Common myeloid progenitor, CD34-positive (primary cell): Measurements from ENCODE around the gene CST3.

Experiments used
- CTCF ChIA-PET: fragments of 350-600 bp; sonication (Branson Sonifier 250); formaldehyde crosslinking; loops from one replicate; lab custom pipeline; 2021; ENCODE audit warnings: antibody characterized with exemption; lab: Charles Lee
- POLR2A ChIA-PET: fragments of 350-600 bp; sonication (Branson Sonifier 250); formaldehyde crosslinking; loops from one replicate; lab custom pipeline; 2021; ENCODE audit warnings: antibody characterized with exemption; lab: Charles Lee
- DNase-seq, 3 donors: peaks; one replicate each; pipeline versions ENCODE4 v3.0.0 to v3.0.0-alpha.2; 2013
- H3K27ac ChIP-seq, 2 experiments: 1 replicate in 1 of 2; 2 replicates in 1 of 2; pipeline ENCODE4 v1.7.0; 2013; ENCODE audit warnings: inconsistent platforms in 2 of 2, low read length in 2 of 2, mild to moderate bottlenecking in 2 of 2, low read depth in 1 of 2, moderate library complexity in 1 of 2; ENCODE audit not compliant: severe bottlenecking in 2 of 2, insufficient read depth in 1 of 2, poor library complexity in 1 of 2
- H3K27me3 ChIP-seq, 5 experiments: replicated peaks in 2 of 5; 1 replicate in 3 of 5; 2 replicates in 2 of 5; pipeline versions ENCODE4 v1.6.1 to v1.7.0; 2013; ENCODE audit warnings: low read length in 4 of 5, mild to moderate bottlenecking in 2 of 5, moderate library complexity in 2 of 5, inconsistent platforms in 1 of 5; ENCODE audit not compliant: insufficient read depth in 5 of 5, control insufficient read depth in 4 of 5
- H3K36me3 ChIP-seq, 4 experiments: 1 replicate in 2 of 4; 2 replicates in 2 of 4; pipeline versions ENCODE4 v1.6.1 to v1.7.0; 2013; ENCODE audit warnings: low read length in 3 of 4, control low read depth in 1 of 4, mild to moderate bottlenecking in 1 of 4; ENCODE audit not compliant: control insufficient read depth in 4 of 4, insufficient read depth in 4 of 4
- H3K4me1 ChIP-seq, 4 experiments: 1 replicate in 3 of 4; 2 replicates in 1 of 4; pipeline versions ENCODE4 v1.6.1 to v1.7.1; 2013; ENCODE audit warnings: low read length in 3 of 4, mild to moderate bottlenecking in 3 of 4, control low read depth in 1 of 4, inconsistent platforms in 1 of 4, moderate library complexity in 1 of 4; ENCODE audit not compliant: control insufficient read depth in 4 of 4, insufficient read depth in 4 of 4; ENCODE audit errors: control extremely low read depth in 1 of 4
- H3K4me3 ChIP-seq, 7 experiments: 1 replicate in 4 of 7; 2 replicates in 3 of 7; pipeline versions ENCODE4 v1.5.1 to v1.7.0; 2013; ENCODE audit warnings: mild to moderate bottlenecking in 7 of 7, low read length in 6 of 7, moderate library complexity in 6 of 7, inconsistent platforms in 2 of 7, low read depth in 2 of 7, control low read depth in 1 of 7; ENCODE audit not compliant: insufficient read depth in 4 of 7, control insufficient read depth in 1 of 7; ENCODE audit errors: extremely low read depth in 1 of 7
- H3K9me3 ChIP-seq, 5 experiments: 1 replicate in 4 of 5; 2 replicates in 1 of 5; pipeline versions ENCODE4 v1.6.1 to v1.7.1; 2013; ENCODE audit warnings: low read length in 4 of 5, mild to moderate bottlenecking in 2 of 5, inconsistent platforms in 1 of 5, low read depth in 1 of 5, moderate library complexity in 1 of 5; ENCODE audit not compliant: control insufficient read depth in 4 of 5, insufficient read depth in 2 of 5; ENCODE audit errors: control extremely low read depth in 1 of 5
- WGBS: methylation state at CpG from one replicate; pipeline ENCODE4 v1.1.5; 2013; ENCODE audit not compliant: insufficient coverage; 5-methylcytosine and 5-hydroxymethylcytosine counted together

Gene CST3

DNA sequence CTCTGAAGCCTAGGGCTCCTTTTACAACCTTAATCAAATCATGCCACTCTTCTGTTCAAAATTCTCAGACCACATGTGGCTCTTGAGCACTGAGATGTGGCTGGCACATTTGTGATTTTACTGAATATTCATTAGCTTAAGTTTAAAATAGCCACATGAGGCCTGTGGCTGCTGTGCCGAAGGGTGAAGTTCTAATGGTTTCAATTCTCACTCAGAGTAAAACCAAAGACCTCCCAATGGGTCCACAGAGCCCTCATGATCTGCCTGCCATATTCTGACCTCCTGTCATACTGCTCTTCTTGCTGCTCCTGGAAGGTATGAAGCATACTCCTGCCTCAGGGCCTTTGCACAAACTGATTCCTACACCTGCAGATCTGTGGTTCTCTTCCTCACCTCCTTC, 7.8 kb upstream of the CST3 start:
- H3K27ac ChIP-seq: no peak overlapping the region
- CTCF ChIA-PET: no interaction called here
- no peaks in the 10 kb centered on the region for H3K9me3 ChIP-seq

GRCh38 chr20:23644164-23644563, 6.4 kb upstream of the CST3 start:
- Histone ChIP-seq H3K36me3 (no peaks in the 10 kb centered on the region), H3K27ac (no peak overlapping the region), H3K4me1 (peaks cover 4 to 54% (median 21%) of the 10 kb centered on the region in 4 experiments), H3K27me3 (no peaks in the 10 kb centered on the region), H3K9me3 (no peaks in the 10 kb centered on the region), H3K4me3 (no peak overlapping the region)
- ChIA-PET CTCF (no interaction called here), POLR2A (no interaction called here)
- peak in 1 of 3 donors; percentile 34 for DNase-seq
- 97% methylated on average over 7 of the region's 7 CpGs for WGBS

More for the DNA sequence above, 7.8 kb upstream of the CST3 start:
- 67% methylated on average over 1 of the region's 1 CpG for WGBS
- Histone ChIP-seq H3K4me3 (no peak overlapping the region), H3K36me3 (no peaks in the 10 kb centered on the region), H3K4me1 (peaks cover 4 to 41% (median 20%) of the 10 kb centered on the region in 4 experiments), H3K27me3 (no peaks in the 10 kb centered on the region)
- POLR2A ChIA-PET: no interaction called here
- DNase-seq: no peak

DNA sequence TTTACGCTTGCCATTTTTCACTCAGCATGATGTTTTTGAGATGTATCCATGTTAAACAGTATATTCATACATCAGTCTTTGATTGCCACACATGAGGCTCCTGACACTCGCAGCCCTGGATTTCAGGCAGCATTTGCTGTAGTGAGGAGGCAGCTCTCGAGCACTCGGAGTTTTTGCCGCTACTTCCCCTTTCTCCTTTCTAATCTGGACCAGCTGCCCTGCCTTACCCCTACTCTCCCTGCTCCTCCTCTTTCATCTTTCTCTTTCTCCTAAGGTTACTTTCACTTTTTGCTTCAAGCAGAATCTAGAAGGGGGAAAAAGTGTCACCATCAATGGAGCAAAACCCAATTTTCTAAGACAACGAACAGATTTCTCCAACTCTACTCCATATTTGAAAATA, 5.9 kb upstream of the CST3 start:
- no peaks in the 10 kb centered on the region for H3K36me3 ChIP-seq
- peaks cover 4 to 59% (median 21%) of the 10 kb centered on the region in 4 experiments for H3K4me1 ChIP-seq
- H3K4me3 ChIP-seq: no peak overlapping the region
- H3K9me3 ChIP-seq: no peaks in the 10 kb centered on the region
- CTCF ChIA-PET: no interaction called here
- no peak overlapping the region for H3K27ac ChIP-seq
- peak; percentile 25 to 80 (median 73) for DNase-seq
- WGBS: 7% methylated on average over 3 of the region's 6 CpGs
- POLR2A ChIA-PET: no interaction called here
- no peaks in the 10 kb centered on the region for H3K27me3 ChIP-seq

- no peak overlapping the region for H3K4me3 ChIP-seq
- H3K27ac ChIP-seq: no peak overlapping the region
- DNase-seq: no peak
- no peaks in the 10 kb centered on the region for H3K36me3 ChIP-seq
- H3K27me3 ChIP-seq: no peaks in the 10 kb centered on the region
- no peaks in the 10 kb centered on the region for H3K9me3 ChIP-seq
- H3K4me1 ChIP-seq: peaks cover 4 to 62% (median 29%) of the 10 kb centered on the region in 4 experiments
- CTCF ChIA-PET: no interaction called here
- WGBS: 85% methylated on average over 12 of the region's 12 CpGs
- POLR2A ChIA-PET: no interaction called here
Observed at GRCh38 chr20:23641936-23642751, 4.4 kb upstream of the CST3 start.

DNA sequence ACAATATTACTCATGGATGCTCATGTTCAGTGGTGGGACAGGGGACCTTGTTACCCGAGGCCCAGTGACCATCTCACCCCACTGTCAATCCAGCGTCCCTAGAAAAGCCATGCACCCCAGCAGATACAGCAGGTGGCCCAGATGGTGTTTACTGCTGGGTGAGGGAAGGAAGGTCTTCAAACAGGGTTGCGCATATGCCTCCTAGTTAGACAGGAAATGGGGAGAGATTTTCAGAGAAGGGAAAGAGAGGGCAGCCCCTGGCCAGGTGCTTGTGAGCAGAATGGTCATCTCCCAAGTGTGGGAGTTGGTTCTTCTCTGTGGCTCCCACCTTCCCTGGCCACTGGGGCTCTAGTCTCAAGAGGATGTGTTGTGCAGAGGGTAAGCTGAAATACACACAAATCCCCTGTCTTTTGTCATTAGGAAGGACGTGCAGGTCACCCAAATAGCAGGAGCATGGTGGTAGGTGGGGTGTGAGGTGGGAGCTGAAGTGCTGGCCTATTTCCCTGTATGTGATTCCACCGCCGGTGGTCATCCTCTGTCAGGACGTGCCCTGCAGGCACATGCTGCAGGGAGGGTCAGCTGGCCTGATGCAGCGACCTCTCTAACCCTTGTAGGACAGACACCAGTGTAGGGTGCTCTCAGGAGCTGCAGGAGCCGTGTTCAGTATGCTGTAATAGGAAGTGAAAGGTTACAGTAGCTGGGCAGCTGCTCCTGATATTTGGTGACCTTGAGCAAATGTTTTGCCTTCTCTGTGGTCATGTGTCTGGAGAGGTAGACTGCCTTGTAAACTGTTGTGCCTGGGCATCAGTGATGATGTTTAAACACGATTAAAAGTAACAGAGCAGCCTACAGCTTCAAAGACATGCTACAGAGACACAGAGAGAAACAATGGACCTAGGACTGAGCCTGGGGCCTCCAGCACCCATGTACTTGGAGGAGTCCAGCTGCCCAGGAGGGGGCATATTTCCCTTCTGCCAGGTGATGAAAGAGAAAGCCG, 3.2 kb upstream of the CST3 start:
- Histone ChIP-seq H3K27ac (no peak overlapping the region), H3K4me1 (peaks cover under 1 to 62% (median 32%) of the 10 kb centered on the region in 4 experiments), H3K4me3 (no peak overlapping the region), H3K27me3 (no peaks in the 10 kb centered on the region), H3K9me3 (no peaks in the 10 kb centered on the region), H3K36me3 (no peaks in the 10 kb centered on the region)
- no peak for DNase-seq
- ChIA-PET CTCF (interaction anchor here (1.0 to 1.1 kb wide), 2 partner anchors 13 to 34 kb away, joined by 3 read pairs; no protein-coding TSS in a partner anchor), POLR2A (no interaction called here)
- WGBS: 94% methylated on average over 7 of the region's 11 CpGs

DNA sequence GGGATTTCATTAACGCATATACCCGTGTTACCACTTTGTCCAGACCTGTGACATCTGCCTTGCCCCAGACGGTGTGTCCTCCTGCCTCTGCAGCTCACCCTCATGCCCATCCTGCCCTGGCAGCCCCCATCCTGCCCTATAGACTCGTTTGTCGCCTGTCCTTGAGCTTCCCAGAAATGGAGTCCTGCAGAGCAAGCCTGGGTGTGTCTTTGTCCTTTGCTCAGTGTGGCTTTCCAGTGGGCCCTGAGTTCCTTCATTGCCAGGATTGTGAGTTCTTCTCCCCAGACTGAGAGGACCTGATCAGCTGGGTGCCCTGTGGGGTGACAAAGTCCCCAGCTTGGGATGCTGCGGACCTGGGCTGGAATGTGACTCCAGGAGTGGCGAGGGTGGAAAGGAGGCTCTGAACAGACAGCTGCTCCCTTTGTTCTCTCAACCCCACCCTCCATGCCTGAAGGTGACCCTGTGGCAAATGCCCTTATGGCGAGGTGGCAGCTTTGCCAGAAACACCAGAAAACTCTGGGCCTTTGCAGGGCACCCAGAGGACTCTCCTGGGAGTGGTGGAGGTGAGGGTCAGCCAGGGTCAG, 2.4 kb upstream of the CST3 start:
- H3K4me3 ChIP-seq: no peak overlapping the region
- 92% methylated on average over 5 of the region's 8 CpGs for WGBS
- H3K27me3 ChIP-seq: no peaks in the 10 kb centered on the region
- peaks cover 0 to under 1% (median 0%) of the 10 kb centered on the region in 4 experiments for H3K36me3 ChIP-seq
- peaks cover 0 to 61% (median 28%) of the 10 kb centered on the region in 4 experiments for H3K4me1 ChIP-seq
- DNase-seq: no peak
- ChIA-PET CTCF (interaction anchor here (1.0 to 1.1 kb wide), 2 partner anchors 14 to 33 kb away, joined by 3 read pairs; no protein-coding TSS in a partner anchor), POLR2A (no interaction called here)
- no peak overlapping the region for H3K27ac ChIP-seq
- no peaks in the 10 kb centered on the region for H3K9me3 ChIP-seq
